ENCODE data around the gene REV3L.

The REV3L gene

GRCh38 chr6:111469543-111469942 lies 13.5 kb downstream of the REV3L start:
- DNase-seq (ENCODE audit: low spot score): no peak

DNA sequence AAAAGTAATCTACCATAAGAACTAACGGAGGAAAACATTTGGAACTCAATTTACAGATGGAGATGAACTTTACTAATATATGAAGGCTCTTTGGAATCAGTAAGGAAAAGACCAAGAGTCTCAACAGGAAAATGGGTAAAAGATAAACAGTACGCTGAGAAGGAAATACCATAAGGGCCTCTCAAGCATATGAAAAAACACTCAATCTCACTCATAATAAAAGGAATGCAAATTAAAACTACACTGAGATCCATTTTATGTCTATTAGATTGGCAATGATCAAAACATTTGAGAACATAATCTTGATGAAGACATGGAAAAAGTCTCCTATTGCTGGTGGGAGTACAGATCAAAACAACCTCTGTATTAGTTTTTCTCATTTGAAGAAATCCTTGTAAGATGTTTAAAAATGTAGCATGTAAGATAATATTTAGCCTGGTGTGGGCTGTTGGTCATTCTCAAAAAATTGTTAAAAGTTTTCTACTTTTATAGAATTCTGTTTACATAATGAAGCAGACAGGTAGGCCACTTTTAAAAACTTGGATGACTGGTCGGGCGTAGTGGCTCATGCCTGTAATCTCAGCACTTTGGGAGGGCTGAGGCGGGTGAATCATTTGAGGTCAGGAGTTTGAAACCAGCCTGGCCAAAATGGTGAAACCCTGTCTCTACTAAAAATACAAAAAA lies 14.5 kb downstream of the REV3L start:
- DNase-seq (ENCODE audit: low spot score): no peak

DNA sequence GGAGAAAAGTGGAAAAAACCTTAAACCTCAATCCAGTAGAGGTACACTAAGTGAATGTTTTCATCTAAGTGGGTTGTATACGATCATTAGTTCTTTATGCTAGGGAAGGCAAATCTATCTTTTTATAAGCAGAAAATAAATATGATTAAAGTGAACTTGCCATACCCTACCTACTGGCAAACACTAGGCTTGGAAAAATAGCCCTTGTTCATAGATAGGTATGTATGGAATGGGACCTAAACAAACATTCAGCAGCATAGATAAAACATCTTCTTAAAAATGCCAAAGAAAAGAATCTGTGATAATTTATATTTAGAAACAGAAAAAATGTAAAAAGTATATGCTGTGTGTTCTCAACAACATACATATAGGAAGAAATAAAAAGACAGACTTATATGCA lies 18.8 kb downstream of the REV3L start:
- no peak for DNase-seq (ENCODE audit: low spot score)

GRCh38 chr6:111462770-111463391 lies 20.1 kb downstream of the REV3L start:
- DNase-seq (ENCODE audit: low spot score): no peak

DNA sequence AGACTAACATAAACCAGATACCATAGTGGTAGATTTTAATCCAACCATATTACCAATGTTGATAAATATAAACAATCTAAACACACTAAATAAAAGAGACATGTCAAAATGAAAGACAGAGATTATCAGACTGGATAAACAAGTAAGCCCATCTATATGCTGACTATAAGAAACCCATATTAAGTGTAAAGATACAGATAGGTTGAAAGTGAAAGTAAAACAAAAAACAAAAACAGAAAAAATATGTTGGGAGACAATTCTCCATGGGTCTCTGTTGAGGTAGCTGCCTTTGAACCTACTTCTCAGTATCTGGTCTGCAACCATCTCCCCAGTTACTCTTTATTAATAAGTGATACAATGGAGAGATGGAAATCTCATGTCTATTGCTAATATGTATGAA lies 21.2 kb downstream of the REV3L start:
- no peak for DNase-seq (ENCODE audit: low spot score)

- DNase-seq (ENCODE audit: low spot score): no peak
Observed at GRCh38 chr6:111458670-111459232, 24.3 kb downstream of the REV3L start.

DNA sequence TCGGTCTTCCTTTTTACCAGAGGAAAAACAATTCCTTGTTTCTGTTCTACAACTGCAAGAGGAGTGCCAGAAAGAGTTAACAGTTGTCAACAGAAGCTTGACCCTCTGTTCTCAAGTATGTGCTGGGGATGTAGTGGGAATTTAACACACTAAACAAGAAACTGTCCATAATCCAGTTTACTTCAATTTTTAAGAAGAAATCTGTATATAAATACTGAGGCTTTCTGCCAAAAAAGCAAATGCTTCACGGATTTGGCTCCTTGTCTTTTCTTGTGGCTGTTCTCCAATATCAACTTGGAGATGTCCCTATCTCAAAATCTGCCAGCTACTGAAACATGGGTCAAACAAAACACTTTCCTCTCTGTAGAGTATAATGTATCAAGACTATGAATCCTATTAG lies 26.8 kb downstream of the REV3L start:
- no peak for DNase-seq (ENCODE audit: low spot score)

GRCh38 chr6:111450636-111451035 lies 32.4 kb downstream of the REV3L start:
- no peak for DNase-seq (ENCODE audit: low spot score)

DNA sequence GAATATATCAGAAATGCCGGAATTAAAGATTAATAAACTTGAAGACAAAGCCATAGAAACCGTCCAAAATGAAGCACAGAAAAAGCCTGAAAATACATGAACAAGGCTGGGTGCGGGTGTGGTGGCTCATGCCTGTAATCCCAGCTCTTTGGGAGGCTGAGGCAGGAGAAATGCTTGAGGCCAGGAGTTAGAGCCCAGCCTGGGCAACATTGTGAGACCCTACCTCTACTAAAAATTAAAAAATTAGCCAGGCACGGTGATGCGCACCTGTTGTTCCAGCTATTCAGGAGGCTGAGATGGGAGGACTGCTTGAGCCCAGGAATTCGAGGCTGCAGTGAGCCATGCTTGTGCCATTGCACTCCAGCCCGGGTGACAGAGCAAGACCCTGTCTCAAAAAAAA lies 32.9 kb downstream of the REV3L start:
- no peak for DNase-seq (ENCODE audit: low spot score)

DNA sequence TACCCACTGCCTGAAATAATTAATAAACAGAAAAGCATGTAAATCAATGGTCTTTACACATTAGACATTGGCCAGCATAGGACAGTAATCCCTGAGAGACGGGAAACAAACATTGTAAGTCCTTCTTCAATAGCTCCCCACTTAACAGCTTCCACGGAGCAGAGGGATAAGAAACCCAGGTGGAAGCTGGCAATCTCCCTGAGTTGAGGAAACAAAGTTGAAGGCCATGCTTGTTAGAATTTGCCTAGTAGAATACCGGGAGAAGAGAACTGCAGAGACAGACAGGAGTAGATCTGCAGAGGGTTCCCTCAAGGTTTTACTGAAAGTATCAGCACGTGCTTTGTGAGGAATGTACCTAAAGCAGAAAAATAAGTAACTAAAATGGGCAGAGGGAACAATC lies 33.9 kb downstream of the REV3L start:
- no peak for DNase-seq (ENCODE audit: low spot score)

GRCh38 chr6:111447051-111447450 lies 36.0 kb downstream of the REV3L start:
- peak; percentile 41 for DNase-seq (ENCODE audit: low spot score)

- no peak for DNase-seq (ENCODE audit: low spot score)
Observed at GRCh38 chr6:111445861-111446267, 37.2 kb downstream of the REV3L start.

DNA sequence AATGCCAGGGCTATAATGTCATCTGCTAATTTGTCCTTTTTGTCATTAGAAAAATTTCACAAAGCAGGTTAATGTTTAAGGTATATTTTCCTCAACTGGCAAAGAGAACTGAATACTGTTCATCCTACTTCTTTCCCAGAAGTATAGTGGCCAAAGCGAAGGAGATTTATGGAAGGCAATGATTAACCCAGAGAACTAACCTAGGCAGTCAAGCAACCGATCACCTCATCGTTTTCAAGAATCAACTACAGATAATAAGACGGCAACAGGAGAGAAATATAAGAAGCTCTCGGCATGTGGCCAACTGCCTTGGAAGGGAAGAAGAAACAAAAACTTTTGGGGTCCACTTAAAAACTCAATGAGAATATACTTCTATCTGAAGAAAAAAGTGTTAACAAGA lies 38.2 kb downstream of the REV3L start:
- no peak for DNase-seq (ENCODE audit: low spot score)

GRCh38 chr6:111441678-111442243 lies 41.3 kb downstream of the REV3L start:
- DNase-seq (ENCODE audit: low spot score): no peak

GRCh38 chr6:111439171-111439570 lies 43.8 kb downstream of the REV3L start:
- no peak for DNase-seq (ENCODE audit: low spot score)

DNA sequence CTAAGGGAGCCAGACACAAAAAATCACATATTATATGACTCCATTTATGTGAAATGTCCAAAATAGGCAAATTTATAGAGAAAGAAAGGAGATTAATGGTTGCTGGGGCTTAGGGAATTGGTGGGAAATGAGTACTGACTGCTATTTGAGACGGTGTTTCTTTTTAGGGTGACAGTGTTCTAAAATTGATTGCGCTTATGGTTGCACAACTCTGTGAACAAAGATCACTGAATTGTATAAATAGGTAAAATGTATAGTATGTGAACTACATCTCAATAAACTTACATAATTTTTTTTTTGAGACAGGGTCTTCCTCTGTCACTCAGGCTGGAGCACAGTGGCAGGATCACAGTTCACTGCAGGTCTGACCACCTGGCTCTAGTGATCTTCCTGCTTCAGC lies 45.4 kb downstream of the REV3L start:
- DNase-seq (ENCODE audit: low spot score): no peak

- DNase-seq (ENCODE audit: low spot score): no peak
Observed at GRCh38 chr6:111432511-111432910, 50.5 kb downstream of the REV3L start.

- no peak for DNase-seq (ENCODE audit: low spot score)
Observed at GRCh38 chr6:111430605-111431376, 52.2 kb downstream of the REV3L start.

DNA sequence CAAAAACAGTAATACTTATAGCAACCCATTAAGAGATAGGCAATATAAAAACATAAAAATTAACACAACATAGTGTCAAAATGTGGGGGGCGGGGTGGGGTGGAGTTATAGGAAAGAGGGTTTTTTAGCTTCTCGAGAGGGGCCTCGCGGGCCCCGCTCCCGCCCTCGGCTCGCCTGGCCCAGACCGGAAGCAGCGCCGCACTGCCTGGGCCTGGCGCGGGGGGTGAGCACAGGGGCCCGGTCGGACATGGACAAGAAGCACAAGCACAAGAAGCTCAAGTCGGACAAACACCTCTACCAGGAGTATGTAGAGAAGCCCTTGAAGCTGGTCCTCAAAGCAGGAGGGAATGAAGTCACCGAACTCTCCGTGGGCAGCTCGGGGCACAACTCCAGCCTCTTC lies 53.4 kb downstream of the REV3L start:
- no peak for DNase-seq (ENCODE audit: low spot score)

- no peak for DNase-seq (ENCODE audit: low spot score)
Observed at GRCh38 chr6:111428811-111429210, 54.2 kb downstream of the REV3L start.

GRCh38 chr6:111427341-111428116 lies 55.5 kb downstream of the REV3L start:
- peak; percentile 56 for DNase-seq (ENCODE audit: low spot score)

All from AG20443 (cell line).